Ecto neural progenitor cell (in vitro differentiated cells): ENCODE results near the gene RUFY4.
A peak's percentile ranks its signal among the peaks of the same experiment; 100 is the strongest.

ENCODE experiments used
- DNase-seq: peaks from one replicate; pipeline ENCODE4 v3.0.0-alpha.2; 2018; ENCODE audit warnings: low spot score

RUFY4 gene

GRCh38 chr2:218063896-218064295 is 5.2 kb upstream of the RUFY4 start:
- DNase-seq, result no peak

GRCh38 chr2:218065239-218066006 is 3.6 kb upstream of the RUFY4 start:
- DNase-seq, result peak; percentile 52

GRCh38 chr2:218066926-218067515 is 2.0 kb upstream of the RUFY4 start:
- no peak for DNase-seq

- DNase-seq, result no peak
These were observed 1.5 kb upstream of the RUFY4 start for GRCh38 chr2:218067523-218067922.

- no peak for DNase-seq
These were observed 700 bp downstream of the RUFY4 start for GRCh38 chr2:218069606-218070300.

- DNase-seq, result no peak
These were observed 1.5 kb downstream of the RUFY4 start for GRCh38 chr2:218070587-218070986.

- no peak for DNase-seq
These were observed 2.3 kb downstream of the RUFY4 start for GRCh38 chr2:218071218-218071937.

GRCh38 chr2:218072002-218072401 is 2.9 kb downstream of the RUFY4 start:
- no peak for DNase-seq

- no peak for DNase-seq
These were observed 3.5 kb downstream of the RUFY4 start for GRCh38 chr2:218072478-218073024.

GRCh38 chr2:218073185-218073584 is 4.1 kb downstream of the RUFY4 start:
- DNase-seq, result no peak

- peak; percentile 74 for DNase-seq
These were observed 5.0 kb downstream of the RUFY4 start for GRCh38 chr2:218074031-218074430.

GRCh38 chr2:218075975-218076811 is 7.1 kb downstream of the RUFY4 start:
- no peak for DNase-seq

GRCh38 chr2:218077464-218078216 is 8.6 kb downstream of the RUFY4 start:
- DNase-seq, result no peak

GRCh38 chr2:218079943-218080913 is 11.2 kb downstream of the RUFY4 start:
- DNase-seq, result no peak

GRCh38 chr2:218081063-218081462 is 12.0 kb downstream of the RUFY4 start:
- DNase-seq, result no peak

GRCh38 chr2:218081695-218082094 is 12.6 kb downstream of the RUFY4 start:
- DNase-seq, result no peak

GRCh38 chr2:218082586-218083351 is 13.7 kb downstream of the RUFY4 start:
- DNase-seq, result no peak

- no peak for DNase-seq
These were observed 14.3 kb downstream of the RUFY4 start for GRCh38 chr2:218083352-218083676.

- no peak for DNase-seq
These were observed 17.4 kb downstream of the RUFY4 start for GRCh38 chr2:218086478-218086877.
